Ascending aorta (tissue), 2 donors: ENCODE results near the gene ANKRD52. TPM values are rescaled to one million over a fixed set of nuclear protein-coding genes. Genes with fewer than 3 reads are reported as not detected.

ENCODE experiments used
- DNase-seq, 2 donors: peaks; one replicate each; pipeline ENCODE4 v3.0.0-alpha.2; 2019; ENCODE audit warnings: low spot score in 2 of 2
- H3K27ac ChIP-seq, 2 donors: fragments of 200-600 bp; sonication (generic); one replicate each; pipeline ENCODE4 v1.5.1; 2016 to 2017; ENCODE audit warnings: mild to moderate bottlenecking in 1 of 2
- H3K27me3 ChIP-seq: fragments of 200-600 bp; sonication (generic); one replicate; pipeline ENCODE4 v1.5.1; 2017
- H3K36me3 ChIP-seq, 2 donors: fragments of 200-600 bp; sonication (generic); one replicate each; pipeline ENCODE4 v1.5.1; 2016
- H3K4me1 ChIP-seq, 2 donors: fragments of 200-600 bp; sonication (generic); one replicate each; pipeline ENCODE4 v1.5.1; 2016 to 2017; ENCODE audit warnings: mild to moderate bottlenecking in 1 of 2
- H3K4me3 ChIP-seq, 2 donors: fragments of 200-600 bp; sonication (generic); one replicate each; pipeline ENCODE4 v1.5.1; 2016 to 2017; ENCODE audit warnings: mild to moderate bottlenecking in 1 of 2
- H3K9me3 ChIP-seq, 2 donors: fragments of 200-600 bp; sonication (generic); one replicate each; pipeline ENCODE4 v1.5.1; 2016
- CTCF ChIP-seq, 3 experiments: fragments of 200-600 bp in 2 of 3; fragments of 450-650 bp in 1 of 3; sonication (generic) in 2 of 3; IDR thresholded peaks; one replicate each; pipeline ENCODE4 v1.5.1; 2016 to 2019; ENCODE audit warnings: antibody characterized with exemption in 3 of 3, mild to moderate bottlenecking in 1 of 3, moderate library complexity in 1 of 3
- intact Hi-C: fragments of 100-400 bp; cut with DNase I; formaldehyde crosslinking; loops from one replicate; pipeline ENCODE4 v1.15.1; 2023
- total RNA-seq: library from RNA; depleted of rRNA; stranded (reverse); fragments of >200 nt; gene quantifications from one replicate; pipeline ENCODE4 v1.1.0, GENCODE V29; 2016

Gene ANKRD52
- total RNA-seq, 1 donor from 2014 or later, result 17.5 TPM

- H3K27ac ChIP-seq, result peak overlapping the region; percentile 82 to 86
- no peaks in the 10 kb centered on the region for H3K9me3 ChIP-seq
- no peak for DNase-seq
- H3K4me1 ChIP-seq, result peaks cover 8 to 28% of the 10 kb centered on the region in 2 donors
- intact Hi-C loops, result loop anchor here (1.0 kb wide), 5 partner anchors 32 to 106 kb away; partner anchors contain the start of genes ANKRD52, CS and SMARCC2
- H3K4me3 ChIP-seq, result peak overlapping the region; percentile 69 to 78
- no peak for TF ChIP-seq CTCF (IDR thresholded peaks at IDR 0.05)
- peaks cover 0 to 19% of the 10 kb centered on the region in 2 donors for H3K36me3 ChIP-seq
- no peaks in the 10 kb centered on the region for H3K27me3 ChIP-seq
These were observed 33.2 kb downstream of the ANKRD52 start for GRCh38 chr12:56224954-56225353.

- Histone ChIP-seq H3K27me3 (no peaks in the 10 kb centered on the region), H3K27ac (peak within 1 kb of the TSS; percentile 98 to 100), H3K36me3 (peaks cover 0 to 20% of the 10 kb centered on the region in 2 donors), H3K4me1 (peaks cover 16 to 36% of the 10 kb centered on the region in 2 donors), H3K9me3 (no peaks in the 10 kb centered on the region), H3K4me3 (peak within 1 kb of the TSS; percentile 69 to 78)
- peak; percentile 93 to 99 for DNase-seq
- TF ChIP-seq CTCF (IDR thresholded peaks at IDR 0.05), result peak; percentile 82 to 96 (median 87)
- intact Hi-C loops, result loop anchor here (1.0 kb wide), 5 partner anchors 31 to 105 kb away; partner anchors contain the start of genes ANKRD52, CS and SMARCC2
These were observed 34.0 kb downstream of the ANKRD52 start, which contains the start of gene NABP2 for GRCh38 chr12:56224102-56224701. TSS of gene NABP2 (plus strand) at chr12:56224342. CDS start at chr12:56224857, 515 bp downstream.

- Histone ChIP-seq H3K4me3 (peak overlapping the region; percentile 35 to 78), H3K27ac (peak overlapping the region; percentile 98 to 100), H3K9me3 (no peaks in the 10 kb centered on the region), H3K27me3 (no peaks in the 10 kb centered on the region), H3K36me3 (peaks cover 0 to 14% of the 10 kb centered on the region in 2 donors), H3K4me1 (peaks cover 17 to 41% of the 10 kb centered on the region in 2 donors)
- no peak for TF ChIP-seq CTCF (IDR thresholded peaks at IDR 0.05)
- no peak for DNase-seq
- intact Hi-C loops, result loop anchor here (1.0 kb wide), 5 partner anchors 30 to 104 kb away; partner anchors contain the start of genes ANKRD52, CS and SMARCC2
These were observed 34.5 kb downstream of the ANKRD52 start for GRCh38 chr12:56223571-56224101.

GRCh38 chr12:56222531-56222895, 35.7 kb downstream of the ANKRD52 start:
- TF ChIP-seq CTCF (IDR thresholded peaks at IDR 0.05), result no peak
- Histone ChIP-seq H3K27ac (peak overlapping the region; percentile 98 to 100), H3K36me3 (peaks cover 0 to 12% of the 10 kb centered on the region in 2 donors), H3K4me1 (peaks cover 17 to 44% of the 10 kb centered on the region in 2 donors), H3K9me3 (no peaks in the 10 kb centered on the region), H3K4me3 (peak overlapping the region; percentile 70 to 92), H3K27me3 (no peaks in the 10 kb centered on the region)
- intact Hi-C loops, result no loop called here
- no peak for DNase-seq

GRCh38 chr12:56221757-56222530, 36.2 kb downstream of the ANKRD52 start, which contains the start of gene RNF41:
TSS of gene RNF41 (minus strand) at chr12:56221922. CDS start at chr12:56214047, 7,875 bp downstream.
- TF ChIP-seq CTCF (IDR thresholded peaks at IDR 0.05), result peak; percentile 11 to 25 (median 21)
- peaks cover 17 to 44% of the 10 kb centered on the region in 2 donors for H3K4me1 ChIP-seq
- H3K36me3 ChIP-seq, result peaks cover 5 to 8% of the 10 kb centered on the region in 2 donors
- H3K9me3 ChIP-seq, result no peaks in the 10 kb centered on the region
- H3K27me3 ChIP-seq, result no peaks in the 10 kb centered on the region
- H3K27ac ChIP-seq, result peak within 1 kb of the TSS; percentile 98 to 100
- intact Hi-C loops, result loop anchor here (2.0 kb wide), 1 partner anchor 15 kb away; no protein-coding TSS in a partner anchor
- peak within 1 kb of the TSS; percentile 70 to 92 for H3K4me3 ChIP-seq
- peak; percentile 94 to 99 for DNase-seq
